ENCODE measurements around the gene BCL2.

Gene BCL2

DNA sequence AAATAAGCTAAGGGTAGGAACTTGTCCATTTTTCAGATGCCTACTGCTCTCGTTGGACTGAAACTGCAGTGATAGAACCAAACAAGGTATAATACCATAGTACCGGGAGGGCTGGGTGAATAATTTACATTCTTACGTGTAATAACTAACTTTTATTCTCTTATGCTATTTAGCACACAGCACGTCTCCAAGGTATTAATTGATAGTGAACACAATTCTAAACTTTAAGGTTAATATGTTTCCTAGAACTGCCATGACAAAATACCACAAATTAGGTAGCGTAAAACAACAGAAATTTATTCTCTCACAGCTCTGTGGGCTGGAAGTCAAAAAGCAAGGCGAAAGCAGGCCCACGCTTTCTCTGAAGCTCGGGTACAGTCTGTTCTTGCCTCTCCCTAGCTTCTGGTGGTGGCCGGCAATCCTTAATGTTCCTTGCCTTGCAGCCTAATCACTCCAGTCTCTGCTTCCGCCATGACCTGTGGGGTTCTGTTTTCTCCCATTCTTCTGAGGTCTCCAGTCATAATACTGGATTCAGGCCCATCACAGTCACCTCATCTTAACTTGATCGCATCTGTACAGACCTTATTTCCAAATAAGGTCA lies 5.6 kb upstream of the BCL2 start:
- no peak for FAIRE-seq

DNA sequence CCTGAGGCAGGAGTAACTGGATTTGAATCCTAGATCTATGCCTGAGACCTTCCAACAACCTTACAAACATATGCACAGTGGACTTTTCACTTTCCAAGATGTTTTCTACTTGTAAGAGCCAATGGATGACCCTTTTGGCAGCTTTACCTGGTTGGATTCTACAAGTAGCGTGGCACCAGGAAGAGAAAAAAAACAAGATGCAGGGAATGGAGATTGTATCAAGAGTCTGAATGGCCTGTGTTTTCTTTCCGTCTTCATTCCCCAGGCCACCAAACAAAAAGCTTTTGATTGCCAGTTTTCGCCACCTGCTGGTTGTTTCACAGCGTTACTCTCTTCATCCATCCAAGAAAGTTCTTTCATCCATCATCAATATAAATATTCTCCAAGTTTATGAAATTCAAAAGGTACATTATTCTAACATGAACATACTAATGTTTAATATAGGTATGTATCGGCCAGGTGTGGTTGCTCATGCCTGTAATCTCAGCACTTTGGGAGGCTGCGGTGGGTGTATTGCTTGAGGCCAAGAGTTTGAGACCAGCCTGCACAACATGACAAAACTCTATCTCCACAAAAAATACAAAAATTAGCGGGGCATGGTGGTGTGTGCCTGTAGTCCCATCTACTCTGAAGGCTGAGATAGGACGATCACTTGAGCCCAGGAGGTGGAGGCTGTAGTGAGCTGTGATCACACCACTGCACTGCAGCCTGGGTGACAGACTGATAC lies 3.5 kb upstream of the BCL2 start:
- peak; percentile 87 for FAIRE-seq

- FAIRE-seq, result no peak
Measured at GRCh38 chr18:63322206-63322605, 2.6 kb upstream of the BCL2 start.

DNA sequence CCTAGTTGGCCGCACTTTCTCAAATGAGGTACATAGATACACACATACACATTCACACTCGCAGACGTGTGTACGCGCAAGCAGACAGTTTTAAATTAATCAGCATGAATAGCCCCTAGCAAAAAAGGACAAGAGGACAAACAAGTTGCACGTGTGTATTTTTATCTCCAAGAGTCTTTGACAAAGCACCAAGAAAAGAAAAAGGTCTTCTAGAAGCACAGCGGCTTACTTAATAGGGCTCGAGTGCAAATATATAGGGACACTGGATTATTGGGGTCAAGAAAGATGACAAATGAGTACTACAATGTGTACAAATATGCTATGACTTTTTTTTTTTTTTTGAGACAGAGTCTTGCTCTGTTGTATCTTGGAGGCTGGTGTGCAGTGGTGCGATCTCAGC lies 1.7 kb upstream of the BCL2 start:
- no peak for FAIRE-seq

DNA sequence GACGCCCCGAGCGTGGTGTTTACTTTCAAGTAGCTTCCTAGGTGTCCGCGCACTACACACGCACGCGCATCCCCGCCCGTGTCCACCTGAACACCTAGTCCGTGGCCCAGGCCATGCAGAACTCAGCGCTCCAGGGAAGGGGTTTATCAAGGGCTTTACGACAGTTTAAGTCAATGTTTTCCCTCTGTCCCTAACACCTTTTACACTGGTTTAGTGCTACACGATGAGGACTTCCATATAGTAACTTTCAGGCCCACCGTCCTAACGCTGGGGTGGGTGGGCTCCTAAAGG lies 1.4 kb upstream of the BCL2 start:
- no peak for FAIRE-seq

DNA sequence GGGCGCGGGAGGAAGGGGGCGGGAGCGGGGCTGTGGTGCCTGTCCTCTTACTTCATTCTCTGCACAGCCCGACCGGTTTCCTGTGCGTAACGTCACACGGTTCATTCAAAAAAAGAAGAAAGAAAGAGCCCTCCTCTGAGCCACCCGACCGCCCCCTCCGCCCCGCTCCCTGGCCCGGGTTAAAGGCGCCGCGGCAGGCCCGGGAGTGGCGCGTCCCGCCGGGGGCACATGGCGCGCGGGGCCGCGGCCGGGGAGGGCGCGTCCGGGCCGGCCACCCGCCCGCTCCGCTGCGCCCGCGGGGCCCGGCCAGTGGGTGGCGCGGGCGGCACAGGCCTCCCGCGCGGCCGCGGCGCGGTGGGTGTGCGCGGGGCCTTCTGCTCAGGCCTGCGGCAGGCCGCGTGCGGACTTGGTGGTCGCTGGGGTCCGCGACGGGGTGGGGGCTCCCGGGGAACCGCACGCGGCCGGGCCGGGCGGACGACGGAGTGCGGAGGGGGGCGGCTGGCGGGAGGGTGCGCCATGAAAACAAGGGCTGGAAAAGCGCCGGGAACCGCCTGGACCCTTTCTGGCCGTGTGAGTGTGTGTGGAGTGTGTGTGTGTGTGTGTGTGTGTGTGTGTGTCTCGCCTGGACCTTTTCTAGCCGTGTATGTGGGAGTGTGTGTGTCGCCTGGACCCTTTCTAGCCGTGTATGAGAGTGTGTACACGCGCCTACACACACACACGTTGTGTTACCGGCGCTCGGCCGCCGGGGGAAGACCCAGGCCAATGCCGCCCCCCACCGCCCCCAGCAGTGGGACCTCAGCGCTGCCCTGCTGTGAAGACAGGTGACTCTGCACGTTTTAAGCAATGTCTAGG lies 780 bp upstream of the BCL2 start:
- no peak for FAIRE-seq

DNA sequence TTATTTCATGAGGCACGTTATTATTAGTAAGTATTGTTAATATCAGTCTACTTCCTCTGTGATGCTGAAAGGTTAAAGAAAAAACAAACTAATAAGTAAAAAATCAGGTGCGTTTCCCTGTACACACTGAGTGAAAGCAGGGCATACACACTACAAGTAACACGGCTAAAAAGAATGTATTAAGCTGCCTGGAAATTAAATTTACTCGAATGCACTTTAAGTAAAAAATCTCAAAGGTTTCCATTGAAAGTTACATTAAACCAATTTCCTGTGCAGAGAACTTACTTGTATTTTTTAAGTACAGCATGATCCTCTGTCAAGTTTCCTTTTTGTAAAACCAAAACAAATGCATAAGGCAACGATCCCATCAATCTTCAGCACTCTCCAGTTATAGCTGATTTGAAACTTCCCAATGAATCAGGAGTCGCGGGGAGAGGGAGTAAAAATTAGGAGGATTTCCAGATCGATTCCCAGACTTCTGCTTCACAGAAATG lies 633 bp downstream of the BCL2 start:
- no peak for FAIRE-seq

- FAIRE-seq, result no peak
Measured at GRCh38 chr18:63317982-63318888, 1.3 kb downstream of the BCL2 start.

GRCh38 chr18:63317556-63317946 lies 2.0 kb downstream of the BCL2 start:
- FAIRE-seq, result no peak

GRCh38 chr18:63316612-63317555 lies 2.7 kb downstream of the BCL2 start:
- FAIRE-seq, result no peak

DNA sequence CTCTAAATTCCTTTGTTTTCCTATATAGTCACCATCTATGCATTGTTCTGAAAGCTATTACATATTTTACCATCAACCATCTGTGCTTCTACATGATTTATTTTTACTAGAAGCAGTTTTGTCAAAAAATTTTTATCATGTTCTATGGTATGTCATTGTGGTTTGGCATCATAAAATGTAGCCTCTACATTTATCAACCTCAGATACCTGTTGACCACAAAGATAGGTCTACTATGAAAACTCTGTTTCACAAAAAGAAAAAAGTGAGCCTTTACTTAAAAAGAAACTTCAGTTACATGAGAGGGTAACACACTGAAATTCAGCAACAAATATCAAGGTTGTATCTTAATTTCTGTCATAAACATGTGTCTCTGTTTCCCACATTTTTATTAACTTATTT lies 3.7 kb downstream of the BCL2 start:
- no peak for FAIRE-seq

DNA sequence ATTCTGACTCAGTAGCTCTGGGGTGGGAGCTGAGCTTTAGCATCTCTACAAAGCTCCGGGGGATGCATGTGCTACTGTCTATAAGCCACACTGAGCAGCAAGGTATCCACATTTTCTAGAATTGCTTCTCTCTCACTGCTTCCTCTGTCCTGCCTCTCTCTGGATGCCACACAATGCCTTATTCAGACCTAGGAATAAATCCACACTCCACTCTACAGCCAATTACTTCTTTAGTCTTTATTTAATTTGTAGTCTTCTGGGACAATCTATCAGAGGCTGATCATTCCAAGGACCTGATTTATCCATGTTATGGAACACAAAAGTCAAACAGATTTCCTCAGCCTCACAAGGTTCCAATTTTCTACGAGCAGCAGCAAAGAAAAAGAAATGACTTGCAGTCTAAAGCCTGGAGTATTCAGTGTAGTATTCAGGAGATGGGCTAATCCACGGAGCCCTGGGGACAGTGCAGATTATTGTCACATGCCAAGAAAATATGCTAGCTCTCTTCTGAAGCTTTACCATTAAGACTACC lies 4.4 kb downstream of the BCL2 start:
- no peak for FAIRE-seq

- no peak for FAIRE-seq
Measured at GRCh38 chr18:63314062-63314790, 5.3 kb downstream of the BCL2 start.

GRCh38 chr18:63313396-63313917 lies 6.1 kb downstream of the BCL2 start:
- no peak for FAIRE-seq

GRCh38 chr18:63312737-63313395 lies 6.7 kb downstream of the BCL2 start:
- no peak for FAIRE-seq

DNA sequence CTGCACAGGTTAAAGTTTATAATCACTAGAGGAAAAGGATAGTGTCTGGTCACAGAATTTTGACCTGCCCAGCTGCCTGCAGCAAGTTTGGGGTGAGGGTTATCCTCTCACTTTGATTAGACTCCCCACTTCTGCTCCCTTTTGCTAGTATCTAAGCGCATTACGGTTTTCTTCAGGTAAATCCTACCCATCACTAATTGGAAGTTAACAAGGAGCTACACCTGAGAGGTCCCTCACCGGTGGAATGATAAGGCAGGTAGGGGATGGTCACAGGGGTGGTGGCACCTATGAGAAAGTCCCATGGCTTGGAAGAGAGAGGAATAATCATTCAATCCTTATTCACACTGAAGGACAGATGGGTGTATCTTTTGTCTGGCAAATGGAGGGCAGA lies 7.6 kb downstream of the BCL2 start:
- no peak for FAIRE-seq

GRCh38 chr18:63311118-63312018 lies 8.2 kb downstream of the BCL2 start:
- FAIRE-seq, result no peak

GRCh38 chr18:63309422-63309821 lies 10.1 kb downstream of the BCL2 start:
- FAIRE-seq, result no peak

Data from TTC549 (cell line).